Heart left ventricle (tissue), 13 donors: Measurements from ENCODE around the gene C1orf53.

Experiments used
- CTCF ChIP-seq, 12 donors: fragments of 200-600 bp; sonication (generic) in 4 of 12; IDR thresholded peaks; one replicate each; pipeline versions ENCODE4 v1.5.0 to v1.8.0; 2018 to 2022; ENCODE audit warnings: antibody characterized with exemption in 12 of 12, mild to moderate bottlenecking in 5 of 12
- POLR2A ChIP-seq, 2 donors: fragments of 450-650 bp; IDR thresholded peaks; one replicate each; pipeline ENCODE4 v1.6.1; 2017; ENCODE audit warnings: antibody characterized with exemption in 2 of 2, mild to moderate bottlenecking in 2 of 2, moderate library complexity in 2 of 2
- donor health status: ischemic (EF 13 %, LVEDD 7.1; RV severe dilation, severe dysfunction).
- donor health status: DM: no; HTN: yes; CAD: no.
- donor health status: DM: no; HTN: no; CAD: no.
- donor health status: ischemic (EF 25% LVEDD 6.9; RV normal size, moderate dysfunction).
- donor health status: ischemic (EF 25% LVEDD 5.7; RV mildly dilated, moderate dysfunction).
- donor health status: ischemic (EF 35%, LVEDD 5.7; RV mildly dilated, moderate dysfunction).
- donor health status: nonischemic (EF 11% LVEDD 7.7; RV severe dilation, severe dysfunction).
- donor health status: DM: yes; HTN: yes; CAD: no.
- donor health status: PGD.
- donor health status: ischemic (EF 29% LVEDD 5.4; RV normal size, mild dysfunction).
- donor health status: nonischemic (EF 23%, LVEDD 6.1; RV moderate dilation, normal function).

GRCh38 chr1:197917805-197918651, 15.6 kb downstream of the C1orf53 start:
- no peak for TF ChIP-seq POLR2A (IDR thresholded peaks at IDR 0.05)
- no peak for TF ChIP-seq CTCF (IDR thresholded peaks at IDR 0.05)
